Spleen (tissue), 3 donors: ENCODE measurements around the gene ROBO1.

ENCODE experiments used
- POLR2A ChIP-seq, 3 donors: fragments of 450-650 bp; IDR thresholded peaks; one replicate each; pipeline ENCODE4 v1.5.1; 2017; ENCODE audit warnings: antibody characterized with exemption in 3 of 3, mild to moderate bottlenecking in 1 of 3
- POLR2AphosphoS5 ChIP-seq, 3 donors: sonication (generic); formaldehyde crosslinking; IDR thresholded peaks; one replicate each; pipeline ENCODE4 v1.5.1; 2017; ENCODE audit warnings: antibody characterized with exemption in 3 of 3

DNA sequence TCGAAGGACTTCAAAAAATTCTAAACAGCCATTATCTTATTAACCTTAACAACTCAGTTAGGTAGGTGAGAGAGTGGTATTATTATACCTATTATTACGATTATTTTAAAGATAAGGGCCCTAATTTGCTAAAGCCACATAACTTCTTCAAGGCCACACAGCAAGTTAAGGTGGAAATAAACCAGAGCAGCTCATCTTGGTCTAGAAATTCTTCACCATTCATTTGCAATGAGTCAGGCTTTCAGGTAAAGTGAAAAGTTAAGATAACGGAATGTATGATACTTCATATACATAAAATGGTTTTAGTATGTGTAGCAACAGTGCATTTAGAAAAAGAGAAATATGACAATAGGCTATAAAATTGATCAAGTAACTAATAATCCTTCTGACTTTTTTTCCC, 920.2 kb downstream of the ROBO1 start:
- TF ChIP-seq POLR2A (IDR thresholded peaks at IDR 0.05) (no peak), POLR2AphosphoS5 (IDR thresholded peaks at IDR 0.05) (no peak)
